K562 (cell line): ENCODE measurements around the gene FIG4. TPM values are rescaled to one million over a fixed set of nuclear protein-coding genes. Genes with fewer than 3 reads are reported as not detected.

ENCODE experiments used
- ATAC-seq: fragments of 200-7000 bp; cut with Tn5 transposase; 3 replicates; pipeline ENCODE4 v1.9.1; 2020; ENCODE audit warnings: moderate library complexity
- BruUV-seq: library from RNA; stranded (reverse); fragments of 400-500 nt; replicated peaks from 2 replicates; lab custom pipeline; 2021; lab: Mats Ljungman, UMichigan
- CTCF ChIA-PET: fragments of 300-600 bp; formaldehyde crosslinking; extraction: SDS; loops from one replicate; lab custom pipeline; 2021; ENCODE audit warnings: low intra/inter-chr PET ratio; lab: Yijun Ruan, JAX
- POLR2A ChIA-PET: fragments of 300-600, 350-650 bp; sonication (Branson Sonifier 250); formaldehyde crosslinking; extraction: SDS; loops from one replicate; lab custom pipeline; 2021; ENCODE audit warnings: antibody characterized with exemption, inconsistent platforms; lab: Yijun Ruan, JAX
- DNase-seq, 4 experiments: peaks; one replicate each; pipeline versions ENCODE4 v3.0.0 to v3.0.0-alpha.2; 2011 to 2018; ENCODE audit warnings: low spot score in 3 of 4, mixed read lengths in 3 of 4; ENCODE audit errors: extremely low read depth in 1 of 4
- FAIRE-seq: peaks from 2 replicates; lab custom pipeline; 2011; peaks lifted over from hg19 to GRCh38; lab: Jason Lieb, UNC
- H2AFZ ChIP-seq: 2 replicates; pipeline ENCODE4 v1.6.0; 2011; ENCODE audit warnings: low read depth, low read length, control low read depth, inconsistent platforms
- H3K27ac ChIP-seq: fragments of 200-600 bp; 3 replicates; pipeline ENCODE4 v1.8.0; 2011; ENCODE audit warnings: low read depth, mild to moderate bottlenecking, control low read depth, inconsistent platforms, low read length, moderate library complexity, mixed read lengths; ENCODE audit errors: extremely low read depth
- H3K27me3 ChIP-seq, 2 experiments: fragments of 300-600 bp in 1 of 2; 2 replicates in 1 of 2; 3 replicates in 1 of 2; pipeline versions ENCODE4 v1.6.0 to v1.8.0; 2011; ENCODE audit warnings: inconsistent platforms in 2 of 2, low read length in 2 of 2, mild to moderate bottlenecking in 1 of 2, mixed read lengths in 1 of 2, moderate library complexity in 1 of 2; ENCODE audit not compliant: control insufficient read depth in 2 of 2, insufficient read depth in 2 of 2
- H3K36me3 ChIP-seq: fragments of 300-600 bp; 3 replicates; pipeline ENCODE4 v1.8.0; 2011; ENCODE audit warnings: mild to moderate bottlenecking, low read length, inconsistent platforms; ENCODE audit not compliant: control insufficient read depth, insufficient read depth
- H3K4me1 ChIP-seq, 2 experiments: fragments of 200-600 bp in 1 of 2; replicated peaks in 1 of 2; 2 replicates in 1 of 2; 3 replicates in 1 of 2; pipeline versions ENCODE4 v1.5.1 to v1.8.0; 2011; ENCODE audit warnings: inconsistent platforms in 2 of 2, low read length in 2 of 2, mild to moderate bottlenecking in 1 of 2, mixed read lengths in 1 of 2, moderate library complexity in 1 of 2; ENCODE audit not compliant: control insufficient read depth in 2 of 2, insufficient read depth in 2 of 2
- H3K4me2 ChIP-seq: 2 replicates; pipeline ENCODE4 v1.6.1; 2011; ENCODE audit warnings: low read length, control low read depth, inconsistent platforms, mixed read lengths; ENCODE audit not compliant: insufficient read depth
- H3K4me3 ChIP-seq: fragments of 200-600 bp; sonication (generic), shearing (Covaris generic); 2 replicates; pipeline ENCODE4 v1.5.1; 2016; ENCODE audit warnings: control low read depth, inconsistent platforms
- H3K79me2 ChIP-seq: fragments of 200-600 bp; 3 replicates; pipeline ENCODE4 v1.8.0; 2011; ENCODE audit warnings: low read length, inconsistent platforms; ENCODE audit not compliant: control insufficient read depth, insufficient read depth
- H3K9ac ChIP-seq, 2 experiments: 2 replicates each; pipeline versions ENCODE4 v1.6.0 to v1.6.1; 2011; ENCODE audit warnings: low read depth in 2 of 2, low read length in 2 of 2, control low read depth in 1 of 2, inconsistent platforms in 1 of 2, mild to moderate bottlenecking in 1 of 2, mixed read lengths in 1 of 2; ENCODE audit not compliant: insufficient read depth in 1 of 2
- H3K9me1 ChIP-seq: one replicate; pipeline ENCODE4 v1.6.0; 2011; ENCODE audit warnings: inconsistent platforms, mild to moderate bottlenecking, low read length, moderate library complexity; ENCODE audit not compliant: control insufficient read depth, insufficient read depth
- H3K9me3 ChIP-seq: replicated peaks from 2 replicates; pipeline ENCODE4 v1.5.1; 2011; ENCODE audit warnings: low read depth, low read length, inconsistent platforms; ENCODE audit not compliant: control insufficient read depth, insufficient read depth
- H4K20me1 ChIP-seq: replicated peaks from 2 replicates; pipeline ENCODE4 v1.6.1; 2011; ENCODE audit warnings: low read length, inconsistent platforms, mixed read lengths; ENCODE audit not compliant: control insufficient read depth, insufficient read depth
- ATF2 ChIP-seq: sonication (generic); formaldehyde crosslinking; IDR thresholded peaks from 2 replicates; pipeline ENCODE4 v1.8.1; 2022; ENCODE audit warnings: missing genetic modification reagents
- BHLHE40 ChIP-seq: IDR thresholded peaks from 2 replicates; pipeline ENCODE4 v1.6.1; 2011; ENCODE audit warnings: low read length, improper control_type of control experiment
- CCNT2 ChIP-seq: IDR thresholded peaks from 2 replicates; pipeline ENCODE4 v1.6.1; 2011; ENCODE audit warnings: borderline replicate concordance, low read depth, mild to moderate bottlenecking, moderate library complexity, mixed read lengths, low read length; ENCODE audit not compliant: insufficient read length; ENCODE audit errors: extremely low read depth
- IRF1 ChIP-seq: sonication (generic); formaldehyde crosslinking; IDR thresholded peaks from 2 replicates; pipeline ENCODE4 v1.8.0; 2022; ENCODE audit warnings: missing genetic modification reagents, mild to moderate bottlenecking, borderline replicate concordance
- JUNB ChIP-seq: fragments of 450-650 bp; formaldehyde crosslinking; conservative IDR thresholded peaks from 2 replicates; pipeline ENCODE4 v1.4.0; 2020; ENCODE audit warnings: mild to moderate bottlenecking
- KLF6 ChIP-seq: fragments of 250-450 bp; sonication (Bioruptor Pico); IDR thresholded peaks from 2 replicates; pipeline ENCODE4 v1.4.0; 2020; ENCODE audit warnings: mild to moderate bottlenecking, moderate library complexity, borderline replicate concordance
- MCM2 ChIP-seq: fragments of 450-650 bp; IDR thresholded peaks from 2 replicates; pipeline ENCODE4 v1.6.1; 2017; ENCODE audit warnings: low read depth, mild to moderate bottlenecking
- NR4A1 ChIP-seq, 2 experiments: fragments of 250-450 bp in 1 of 2; fragments of 450-650 bp in 1 of 2; sonication (Bioruptor Pico) in 1 of 2; IDR thresholded peaks; 2 replicates each; pipeline versions ENCODE4 v1.4.0 to v1.6.1; 2016 to 2020; ENCODE audit warnings: mild to moderate bottlenecking in 2 of 2, missing compliant biosample characterization in 1 of 2, missing genetic modification characterization in 1 of 2, moderate library complexity in 1 of 2
- SMAD2 ChIP-seq: fragments of 150-350 bp; IDR thresholded peaks from 2 replicates; pipeline ENCODE4 v1.6.1; 2014; ENCODE audit warnings: low read depth, mild to moderate bottlenecking, low read length
- ZNF174 ChIP-seq: fragments of 250-450 bp; sonication (Bioruptor Pico); IDR thresholded peaks from 2 replicates; pipeline ENCODE4 v1.4.0; 2020; ENCODE audit warnings: mild to moderate bottlenecking
- ZNF407 ChIP-seq: fragments of 450-650 bp; IDR thresholded peaks from 2 replicates; pipeline ENCODE4 v1.6.1; 2016; ENCODE audit warnings: low read depth
- WGBS: fragments of 100-300 bp; shearing (Covaris generic); methylation state at CpG from one replicate; pipeline ENCODE4 v1.1.6; 2016; ENCODE audit warnings: low coverage, mixed read lengths; ENCODE audit not compliant: insufficient coverage; ENCODE audit errors: missing lambda C conversion rate; 5-methylcytosine and 5-hydroxymethylcytosine counted together
- in situ Hi-C: fragments of 300-500 bp; cut with MboI; formaldehyde crosslinking; loops from 4 replicates; pipeline ENCODE4 v1.15.0; 2018; ENCODE audit warnings: inconsistent platforms, mixed read lengths
- intact Hi-C: fragments of 100-400 bp; cut with micrococcal nuclease; formaldehyde crosslinking; loops from 2 replicates; pipeline ENCODE4 v1.14.2; 2022
- polyA plus RNA-seq, 8 experiments: library from polyadenylated mRNA; depleted of rRNA in 4 of 8; stranded (reverse) in 5 of 8; unstranded in 3 of 8; fragments of >200 nt; fragmentation: Nextera tagmentation in 2 of 8; fragmentation: Illumina TruSeq in 1 of 8; extraction: Ambion mirVana in 2 of 8; extraction: Trizol in 1 of 8; gene quantifications; 2 replicates each; pipeline versions ENCODE4 v1.2.1 to v1.2.3, GENCODE V29; 2011 to 2014; ENCODE audit warnings: inconsistent platforms in 1 of 8, missing spikeins in 1 of 8
- total RNA-seq, 7 experiments: library from RNA; depleted of rRNA in 6 of 7; stranded (reverse); fragments of >200 nt in 6 of 7; fragmentation: Illumina TruSeq in 2 of 7; extraction: Trizol in 2 of 7; gene quantifications; 2 replicates each; pipeline versions ENCODE4 v1.2.1 to v1.2.3, GENCODE V29; 2011 to 2021; ENCODE audit warnings: low replicate concordance in 1 of 7

The FIG4 gene
- total and polyA plus RNA-seq, 9 of the 15 experiments (the other 6 are each of a cell fraction or from before 2014, with no cell fraction given), result 1.5 to 6.8 (median 4.3) TPM

- in situ Hi-C loops, result no loop called here
- TF ChIP-seq ZNF174 (CRISPR knock-in tag) (no peak), CCNT2 (no peak), KLF6 (no peak), BHLHE40 (no peak), MCM2 (no peak), IRF1 (CRISPR knock-in tag) (no peak), JUNB (no peak), NR4A1 (CRISPR knock-in tag; IDR thresholded peaks at IDR 0.05) (no peak), NR4A1 (tag; IDR thresholded peaks at IDR 0.05) (no peak), ATF2 (CRISPR knock-in tag) (no peak), ZNF407 (no peak), SMAD2 (no peak)
These were observed 23.1 kb downstream of the FIG4 start for GRCh38 chr6:109714166-109714565.

More at GRCh38 chr6:109714166-109714565, 23.1 kb downstream of the FIG4 start:
- Histone ChIP-seq H2AFZ (no peak overlapping the region), H3K4me3 (no peak overlapping the region), H3K27me3 (peaks cover 6 to 10% of the 10 kb centered on the region in 2 experiments; a peak in 3 of 5 replicates), H4K20me1 (no peaks in the 10 kb centered on the region; the same call in 1 of the 2 replicates), H3K4me1 (no peaks in the 10 kb centered on the region), H3K9me3 (no peaks in the 10 kb centered on the region), H3K9me1 (peaks cover 4% of the 10 kb centered on the region), H3K9ac (no peak overlapping the region), H3K4me2 (no peak overlapping the region), H3K27ac (no peak overlapping the region), H3K79me2 (no peaks in the 10 kb centered on the region), H3K36me3 (no peaks in the 10 kb centered on the region)
- WGBS, result 5% methylated on average over 3 of the region's 3 CpGs
- no TSS peak for BruUV-seq
- no peak for ATAC-seq
- ChIA-PET CTCF (no interaction called here), POLR2A (interaction anchor here (0.6 kb wide), 1 partner anchor 612 kb away, joined by 4 read pairs; no protein-coding TSS in a partner anchor)
- FAIRE-seq, result no peak
- DNase-seq, result no peak
- intact Hi-C loops, result no loop called here
